ENCODE results near the gene ARTN. TPM values are rescaled to one million over a fixed set of nuclear protein-coding genes. Genes with fewer than 3 reads are reported as not detected.

ARTN gene
- total and polyA plus RNA-seq, 3 experiments from 2014 or later = 0.22 to 0.49 TPM; not detected in 1

DNA sequence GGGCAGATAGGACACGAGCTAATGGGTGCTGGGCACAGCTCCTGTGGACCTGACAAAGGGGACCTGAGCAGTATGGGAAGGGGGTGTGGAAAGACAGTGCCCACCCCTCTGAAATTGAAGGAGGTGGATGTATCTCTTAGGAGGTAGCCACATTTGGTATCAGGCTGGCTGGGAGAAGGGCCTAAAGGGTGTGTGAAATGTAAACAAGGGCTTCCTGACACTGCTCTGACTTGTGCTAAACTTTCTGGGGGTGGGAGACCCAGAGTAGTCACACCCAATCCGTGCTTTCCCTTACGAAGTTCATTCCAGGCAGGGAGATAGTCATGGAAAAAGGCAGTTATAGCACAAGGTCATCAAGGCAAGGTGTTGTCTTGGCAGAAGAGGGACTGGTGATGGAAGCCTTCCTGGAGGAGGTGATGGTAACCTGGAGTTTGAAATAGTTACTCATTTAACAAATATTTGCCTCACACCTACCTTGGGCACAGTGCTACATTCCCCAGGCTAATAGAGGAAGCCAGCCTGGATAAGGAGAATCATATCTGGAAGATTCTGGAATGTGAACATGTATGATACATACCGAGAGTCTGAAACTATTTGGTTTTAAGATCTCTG lies 52.5 kb downstream of the ARTN start:
- peak overlapping the region in 1 of 7 donors; percentile 33 for H3K4me3 Mint-ChIP-seq
- H3K27me3 Mint-ChIP-seq = no peaks in the 10 kb centered on the region
- Histone ChIP-seq H3K36me3 (ENCODE audit: insufficient read depth, low read length) (no peaks in the 10 kb centered on the region), H3K4me3 (ENCODE audit: low read length) (no peak overlapping the region), H3K4me1 (ENCODE audit: insufficient read depth, low read length) (no peaks in the 10 kb centered on the region), H3K27me3 (ENCODE audit: insufficient read depth, low read length, poor library complexity, severe bottlenecking) (no peaks in the 10 kb centered on the region), H3K27ac (ENCODE audit: low read depth, low read length) (no peak overlapping the region), H3K9me3 (ENCODE audit: low read length) (no peaks in the 10 kb centered on the region)
- DNase-seq = no peak
- H3K9me3 Mint-ChIP-seq = no peaks in the 10 kb centered on the region
- H3K36me3 Mint-ChIP-seq = no peaks in the 10 kb centered on the region
- peaks cover 0 to 3% (median 1%) of the 10 kb centered on the region in 3 donors for H3K4me1 Mint-ChIP-seq
- ChIA-PET POLR2A (no interaction called here), CTCF (interaction anchor here (2.0 kb wide), 1 partner anchor 19 kb away, joined by 5 read pairs; no protein-coding TSS in a partner anchor)
- peak overlapping the region in 1 of 8 donors; percentile 81 for H3K27ac Mint-ChIP-seq

DNA sequence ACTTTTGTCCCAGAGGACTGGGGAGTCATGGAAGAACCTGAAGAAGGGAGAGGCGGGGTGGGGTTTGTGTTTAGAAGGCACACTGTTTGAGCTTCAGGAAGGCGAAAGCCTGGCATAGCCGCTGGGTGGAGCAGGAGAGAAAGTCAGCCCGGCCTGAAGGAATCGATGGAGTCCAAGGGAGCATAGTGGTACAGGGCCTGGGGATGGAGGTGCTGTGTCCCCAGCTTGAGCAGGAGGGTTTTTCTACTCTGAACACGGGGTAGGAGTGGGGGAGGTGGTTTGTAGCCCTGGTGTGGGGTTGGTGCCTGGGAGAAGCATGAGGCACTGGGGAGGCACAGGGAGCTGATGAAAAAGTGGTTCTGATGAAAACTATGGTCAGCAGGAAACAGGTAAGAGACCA lies 53.1 kb downstream of the ARTN start:
- ChIA-PET CTCF (interaction anchor here (2.0 kb wide), 1 partner anchor 18 kb away, joined by 5 read pairs; no protein-coding TSS in a partner anchor), POLR2A (no interaction called here)
- no peak overlapping the region for H3K4me3 ChIP-seq (ENCODE audit: low read length)
- H3K27me3 Mint-ChIP-seq = no peaks in the 10 kb centered on the region
- H3K36me3 Mint-ChIP-seq = peaks cover 0 to 2% (median 0%) of the 10 kb centered on the region in 3 donors
- H3K9me3 ChIP-seq (ENCODE audit: low read length) = no peaks in the 10 kb centered on the region
- no peaks in the 10 kb centered on the region for H3K27me3 ChIP-seq (ENCODE audit: insufficient read depth, low read length, poor library complexity, severe bottlenecking)
- H3K36me3 ChIP-seq (ENCODE audit: insufficient read depth, low read length) = no peaks in the 10 kb centered on the region
- no peak overlapping the region for H3K27ac ChIP-seq (ENCODE audit: low read depth, low read length)
- no peak for DNase-seq
- no peaks in the 10 kb centered on the region for H3K4me1 ChIP-seq (ENCODE audit: insufficient read depth, low read length)
- peaks cover 0 to 10% (median 6%) of the 10 kb centered on the region in 3 donors for H3K4me1 Mint-ChIP-seq
- no peaks in the 10 kb centered on the region for H3K9me3 Mint-ChIP-seq
- no peak overlapping the region for H3K4me3 Mint-ChIP-seq
- H3K27ac Mint-ChIP-seq = peak overlapping the region in 1 of 8 donors; percentile 47

Other genes starting within 250 kb of the ARTN start
- 10 to 100 TPM in 1 of 2 experiments, 1 to 10 TPM in 1; 9.7 to 10.1 TPM for gene ST3GAL3, start 226.3 kb upstream of the ARTN start, total RNA-seq
- gene ST3GAL3, start 226.3 kb upstream of the ARTN start, polyA plus RNA-seq = 9.7 TPM
- gene IPO13, start 13.1 kb downstream of the ARTN start, total RNA-seq = 10 to 100 TPM; 28.9 to 32.1 TPM
- 16.0 TPM for gene IPO13, start 13.1 kb downstream of the ARTN start, polyA plus RNA-seq
- 10 to 100 TPM; 85.8 to 94.7 TPM for gene DPH2, start 36.2 kb downstream of the ARTN start, total RNA-seq
- 32.9 TPM for gene DPH2, start 36.2 kb downstream of the ARTN start, polyA plus RNA-seq
- gene ATP6V0B, start 41.2 kb downstream of the ARTN start, total RNA-seq = 100 to 1,000 TPM; 184 to 205 TPM
- 190 TPM for gene ATP6V0B, start 41.2 kb downstream of the ARTN start, polyA plus RNA-seq
- 10 to 100 TPM; 39.7 to 41.7 TPM for gene B4GALT2, start 45.4 kb downstream of the ARTN start, total RNA-seq
- 1.9 TPM for gene B4GALT2, start 45.4 kb downstream of the ARTN start, polyA plus RNA-seq
- gene CCDC24, start 57.8 kb downstream of the ARTN start, total RNA-seq = 1 to 10 TPM; 2.7 to 3.4 TPM
- gene CCDC24, start 57.8 kb downstream of the ARTN start, polyA plus RNA-seq = 0.43 TPM
- gene SLC6A9, start 97.7 kb downstream of the ARTN start, total RNA-seq = 1 to 10 TPM; 6.8 to 7.3 TPM
- 0.21 TPM for gene SLC6A9, start 97.7 kb downstream of the ARTN start, polyA plus RNA-seq
- not detected for gene KLF17, start 185.0 kb downstream of the ARTN start, total RNA-seq
- not detected for gene KLF17, start 185.0 kb downstream of the ARTN start, polyA plus RNA-seq
- not detected for gene KLF18, start 207.8 kb downstream of the ARTN start, total RNA-seq
- not detected for gene KLF18, start 207.8 kb downstream of the ARTN start, polyA plus RNA-seq